ENCODE data around the gene MYT1. TPM values are rescaled to one million over a fixed set of nuclear protein-coding genes. Genes with fewer than 3 reads are reported as not detected.
"Not testable (repeated sequence)": the region's sequence is repeated elsewhere in the genome, so short reads cannot be mapped to it uniquely, and the experiment has no call there.

Gene MYT1
- total RNA-seq, 2 donors from 2014 or later: 0.99 TPM; not detected in 1

DNA sequence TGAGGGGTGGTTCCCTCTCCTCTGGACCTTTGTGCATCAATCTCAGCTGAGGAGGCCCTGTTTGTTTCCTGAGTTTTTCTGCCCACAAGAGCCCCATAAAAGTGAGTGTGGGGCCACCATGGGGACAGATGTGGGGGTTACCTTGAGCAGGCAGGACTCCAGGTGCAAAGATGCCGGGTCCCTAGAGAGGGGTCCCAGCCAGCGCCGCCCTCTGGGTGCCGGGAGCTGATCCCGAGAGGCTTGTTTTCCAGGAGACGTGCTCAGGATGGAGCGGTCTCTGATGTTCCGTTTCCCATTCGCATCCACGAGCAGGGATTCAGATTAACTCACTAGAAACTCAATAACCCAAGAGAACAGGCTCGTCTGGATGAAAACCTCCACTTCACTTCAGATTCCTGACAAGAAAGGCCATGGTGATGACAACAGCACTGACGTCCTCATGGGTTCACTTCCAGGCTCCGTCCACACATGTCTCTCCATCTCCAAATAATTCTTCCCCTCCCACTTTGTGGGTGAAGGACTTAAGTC is 21.9 kb downstream of the MYT1 start:
- DNase-seq (no peak), ATAC-seq (no peak)
- no peaks in the 10 kb centered on the region for H3K27me3 ChIP-seq
- no peak for TF ChIP-seq POLR2A (IDR thresholded peaks at IDR 0.05)
- TF ChIP-seq, protein P1, sequence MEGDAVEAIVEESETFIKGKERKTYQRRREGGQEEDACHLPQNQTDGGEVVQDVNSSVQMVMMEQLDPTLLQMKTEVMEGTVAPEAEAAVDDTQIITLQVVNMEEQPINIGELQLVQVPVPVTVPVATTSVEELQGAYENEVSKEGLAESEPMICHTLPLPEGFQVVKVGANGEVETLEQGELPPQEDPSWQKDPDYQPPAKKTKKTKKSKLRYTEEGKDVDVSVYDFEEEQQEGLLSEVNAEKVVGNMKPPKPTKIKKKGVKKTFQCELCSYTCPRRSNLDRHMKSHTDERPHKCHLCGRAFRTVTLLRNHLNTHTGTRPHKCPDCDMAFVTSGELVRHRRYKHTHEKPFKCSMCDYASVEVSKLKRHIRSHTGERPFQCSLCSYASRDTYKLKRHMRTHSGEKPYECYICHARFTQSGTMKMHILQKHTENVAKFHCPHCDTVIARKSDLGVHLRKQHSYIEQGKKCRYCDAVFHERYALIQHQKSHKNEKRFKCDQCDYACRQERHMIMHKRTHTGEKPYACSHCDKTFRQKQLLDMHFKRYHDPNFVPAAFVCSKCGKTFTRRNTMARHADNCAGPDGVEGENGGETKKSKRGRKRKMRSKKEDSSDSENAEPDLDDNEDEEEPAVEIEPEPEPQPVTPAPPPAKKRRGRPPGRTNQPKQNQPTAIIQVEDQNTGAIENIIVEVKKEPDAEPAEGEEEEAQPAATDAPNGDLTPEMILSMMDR (IDR thresholded peaks at IDR 0.05): no peak
- no peak overlapping the region for H3K4me3 ChIP-seq
- H3K9me3 ChIP-seq: no peaks in the 10 kb centered on the region
- WGBS, 2 donors: 83 to 88% methylated on average over 13 of the region's 13 CpGs
- no peaks in the 10 kb centered on the region for H3K36me3 ChIP-seq (replicated peaks in 1 of 2; ENCODE audit: insufficient read depth in 1 of 2, low read depth in 2 of 2)
- intact Hi-C loops (cut with DNase I): no loop called here
- H3K27ac ChIP-seq: no peak overlapping the region
- H3K4me1 ChIP-seq: peaks cover 16% of the 10 kb centered on the region

DNA sequence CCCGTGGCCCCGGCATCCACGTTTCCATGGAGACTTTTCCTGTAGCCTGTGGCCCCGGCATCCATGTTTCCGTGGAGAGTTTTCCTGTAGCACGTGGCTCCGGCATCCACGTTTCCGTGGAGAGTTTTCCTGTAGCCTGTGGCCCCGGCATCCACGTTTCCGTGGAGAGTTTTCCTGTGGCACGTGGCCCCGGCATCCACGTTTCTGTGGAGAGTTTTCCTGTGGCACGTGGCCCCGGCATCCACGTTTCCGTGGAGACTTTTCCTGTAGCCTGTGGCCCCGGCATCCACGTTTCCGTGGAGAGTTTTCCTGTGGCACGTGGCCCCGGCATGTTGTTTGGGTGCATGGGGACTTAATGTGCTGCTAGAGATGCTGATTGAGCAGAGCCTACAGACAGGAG is 23.0 kb downstream of the MYT1 start:
- H3K4me3 ChIP-seq; H3K27me3 ChIP-seq; intact Hi-C loops (cut with DNase I); ATAC-seq; H3K27ac ChIP-seq; H3K36me3 ChIP-seq (replicated peaks in 1 of 2; ENCODE audit: insufficient read depth in 1 of 2, low read depth in 2 of 2); DNase-seq; H3K9me3 ChIP-seq: not testable (repeated sequence)
- 91 to 92% methylated on average over 24 of the region's 24 CpGs for WGBS, 2 donors
- H3K4me1 ChIP-seq: peaks cover 16% of the 10 kb centered on the region

DNA sequence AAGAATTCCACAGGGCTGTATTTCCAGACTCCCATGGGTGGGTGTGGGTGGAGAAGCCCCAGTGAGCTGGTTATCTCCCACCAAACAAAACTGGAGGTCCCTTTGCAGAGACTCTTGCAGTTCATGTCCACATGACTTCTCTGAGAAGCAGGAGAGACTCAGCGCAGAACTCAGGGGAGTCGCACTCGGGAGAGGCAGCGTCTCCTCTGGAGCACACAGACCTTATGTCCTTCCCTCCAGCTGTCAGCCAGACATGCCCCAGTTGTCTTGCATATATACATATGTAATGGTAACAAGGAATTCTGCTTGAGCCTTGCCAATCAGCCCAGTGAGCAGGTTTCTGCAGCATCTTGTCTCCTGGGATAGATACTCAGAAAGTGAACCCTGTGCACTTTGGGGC is 23.8 kb downstream of the MYT1 start:
- peaks cover 16% of the 10 kb centered on the region for H3K4me1 ChIP-seq
- intact Hi-C loops (cut with DNase I): no loop called here
- H3K27me3 ChIP-seq: no peaks in the 10 kb centered on the region
- DNase-seq (no peak), ATAC-seq (no peak)
- TF ChIP-seq POLR2A (IDR thresholded peaks at IDR 0.05): no peak
- TF ChIP-seq, protein P1 (IDR thresholded peaks at IDR 0.05): no peak
- WGBS, 2 donors: 82 to 100% methylated on average over 3 to 4 of the region's 4 CpGs
- no peak overlapping the region for H3K4me3 ChIP-seq
- H3K9me3 ChIP-seq: no peaks in the 10 kb centered on the region
- no peaks in the 10 kb centered on the region for H3K36me3 ChIP-seq (replicated peaks in 1 of 2; ENCODE audit: insufficient read depth in 1 of 2, low read depth in 2 of 2)
- H3K27ac ChIP-seq: peak overlapping the region; percentile 79 to 89 (median 83)

DNA sequence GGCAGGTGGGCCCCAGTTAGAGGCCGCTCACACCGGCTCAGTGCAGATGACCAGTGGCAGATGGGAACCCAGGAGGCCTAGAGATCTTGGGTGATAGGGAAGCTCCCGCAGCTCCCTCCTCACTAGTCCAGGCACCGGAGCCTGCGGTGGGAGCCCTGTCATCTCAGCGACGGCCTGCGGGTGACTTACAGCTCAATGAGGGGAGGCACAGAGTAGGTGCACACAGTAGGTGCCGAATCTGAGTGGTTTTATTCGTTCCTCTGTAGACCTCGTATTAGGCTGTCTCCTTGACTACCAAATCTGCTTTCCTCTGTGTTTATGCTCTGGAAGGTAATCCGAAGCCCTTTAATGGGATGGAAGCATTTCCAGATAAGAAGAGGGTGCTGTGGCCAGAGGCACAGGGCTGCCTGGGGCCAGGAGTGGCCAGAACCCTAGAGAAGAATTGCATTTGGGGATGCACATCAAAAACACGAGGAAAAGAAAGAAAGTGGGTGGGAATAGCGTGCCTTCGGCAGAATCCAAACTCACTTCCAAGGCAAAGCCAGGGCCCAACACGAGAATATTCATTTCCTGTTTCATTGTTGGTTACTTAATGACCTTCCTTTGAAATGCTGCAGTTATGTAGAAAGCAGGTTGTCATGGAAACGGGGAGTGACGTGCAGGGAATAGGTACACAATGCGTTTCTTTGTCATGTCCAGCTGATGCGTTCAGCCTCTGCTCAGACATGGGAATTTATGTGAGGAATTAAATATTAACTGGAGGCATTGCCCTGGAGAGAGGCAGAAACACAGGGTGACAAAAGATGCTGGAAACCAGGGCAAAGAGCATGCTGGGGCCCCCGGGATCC is 24.7 kb downstream of the MYT1 start:
- intact Hi-C loops (cut with DNase I): no loop called here
- peak in 2 of 3 donors; percentile 8 to 10 for TF ChIP-seq POLR2A (IDR thresholded peaks at IDR 0.05)
- TF ChIP-seq, protein P1 (IDR thresholded peaks at IDR 0.05): no peak
- no peak overlapping the region for H3K4me3 ChIP-seq
- H3K27me3 ChIP-seq: no peaks in the 10 kb centered on the region
- peaks cover 16% of the 10 kb centered on the region for H3K4me1 ChIP-seq
- H3K27ac ChIP-seq: peak overlapping the region; percentile 79 to 89 (median 83)
- WGBS, 2 donors: 33 to 36% methylated on average over 16 to 21 of the region's 21 CpGs
- no peaks in the 10 kb centered on the region for H3K9me3 ChIP-seq
- no peaks in the 10 kb centered on the region for H3K36me3 ChIP-seq (replicated peaks in 1 of 2; ENCODE audit: insufficient read depth in 1 of 2, low read depth in 2 of 2)
- peak; percentile 68 to 93 (median 82) for DNase-seq
- peak; percentile 91 for ATAC-seq

DNA sequence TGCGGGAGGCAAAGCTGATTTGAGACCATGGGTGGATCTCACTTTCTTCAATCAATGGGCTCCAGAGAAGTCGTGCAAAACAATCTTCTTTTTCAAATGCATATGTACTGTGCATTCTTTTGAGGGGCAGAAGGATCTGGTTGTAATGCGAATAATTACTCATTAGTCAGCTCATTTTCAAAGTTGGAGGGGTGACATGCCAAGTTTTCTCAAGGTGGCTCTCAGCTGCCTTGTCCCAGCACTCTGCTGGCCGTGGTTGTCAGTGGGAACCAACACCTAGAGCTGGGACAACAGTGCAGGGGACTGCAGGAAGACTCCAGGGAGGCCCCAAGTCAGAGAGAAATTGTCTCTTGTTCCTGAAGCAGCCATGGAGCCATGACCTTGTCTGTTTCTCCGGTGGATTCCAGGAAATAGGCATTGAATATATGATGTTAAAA is 25.3 kb downstream of the MYT1 start:
- Histone ChIP-seq H3K27me3 (no peaks in the 10 kb centered on the region), H3K9me3 (no peaks in the 10 kb centered on the region), H3K36me3 (replicated peaks in 1 of 2; ENCODE audit: insufficient read depth in 1 of 2, low read depth in 2 of 2) (no peaks in the 10 kb centered on the region), H3K27ac (peak overlapping the region; percentile 62 to 89 (median 82)), H3K4me3 (no peak overlapping the region), H3K4me1 (peaks cover 16% of the 10 kb centered on the region)
- TF ChIP-seq, protein P1 (IDR thresholded peaks at IDR 0.05): no peak
- TF ChIP-seq POLR2A (IDR thresholded peaks at IDR 0.05): no peak
- DNase-seq: no peak
- intact Hi-C loops (cut with DNase I): no loop called here
- WGBS, 2 donors: 12 to 21% methylated on average over 5 of the region's 5 CpGs
- ATAC-seq: peak; percentile 42
